Memory B cell (primary cell): ENCODE data around the gene RPS29.
"Not testable (repeated sequence)": the region's sequence is repeated elsewhere in the genome, so short reads cannot be mapped to it uniquely, and the experiment has no call there.

Source experiments
- ATAC-seq: fragments of 150-1000 bp; cut with Tn5 transposase; 2 replicates; pipeline ENCODE4 v1.10.0; 2021; ENCODE audit warnings: low read depth, mild to moderate bottlenecking, moderate library complexity
- DNase-seq, 2 donors: peaks; one replicate each; pipeline ENCODE4 v3.0.0; 2022; ENCODE audit warnings: low spot score in 2 of 2
- H3K27ac Mint-ChIP-seq: one replicate; pipeline ENCODE4 v1.8.0; 2022; ENCODE audit warnings: mild to moderate bottlenecking, moderate library complexity, mixed read lengths
- H3K27me3 Mint-ChIP-seq: one replicate; pipeline ENCODE4 v1.8.0; 2022; ENCODE audit warnings: mixed read lengths
- H3K36me3 Mint-ChIP-seq: one replicate; pipeline ENCODE4 v1.8.0; 2022; ENCODE audit warnings: mild to moderate bottlenecking, mixed read lengths
- H3K4me1 Mint-ChIP-seq: one replicate; pipeline ENCODE4 v1.8.0; 2022; ENCODE audit warnings: mixed read lengths
- H3K4me3 Mint-ChIP-seq: one replicate; pipeline ENCODE4 v1.8.0; 2022; ENCODE audit warnings: mild to moderate bottlenecking, moderate library complexity, mixed read lengths
- H3K9me3 Mint-ChIP-seq: one replicate; pipeline ENCODE4 v1.8.0; 2022; ENCODE audit warnings: mixed read lengths

RPS29 gene

DNA sequence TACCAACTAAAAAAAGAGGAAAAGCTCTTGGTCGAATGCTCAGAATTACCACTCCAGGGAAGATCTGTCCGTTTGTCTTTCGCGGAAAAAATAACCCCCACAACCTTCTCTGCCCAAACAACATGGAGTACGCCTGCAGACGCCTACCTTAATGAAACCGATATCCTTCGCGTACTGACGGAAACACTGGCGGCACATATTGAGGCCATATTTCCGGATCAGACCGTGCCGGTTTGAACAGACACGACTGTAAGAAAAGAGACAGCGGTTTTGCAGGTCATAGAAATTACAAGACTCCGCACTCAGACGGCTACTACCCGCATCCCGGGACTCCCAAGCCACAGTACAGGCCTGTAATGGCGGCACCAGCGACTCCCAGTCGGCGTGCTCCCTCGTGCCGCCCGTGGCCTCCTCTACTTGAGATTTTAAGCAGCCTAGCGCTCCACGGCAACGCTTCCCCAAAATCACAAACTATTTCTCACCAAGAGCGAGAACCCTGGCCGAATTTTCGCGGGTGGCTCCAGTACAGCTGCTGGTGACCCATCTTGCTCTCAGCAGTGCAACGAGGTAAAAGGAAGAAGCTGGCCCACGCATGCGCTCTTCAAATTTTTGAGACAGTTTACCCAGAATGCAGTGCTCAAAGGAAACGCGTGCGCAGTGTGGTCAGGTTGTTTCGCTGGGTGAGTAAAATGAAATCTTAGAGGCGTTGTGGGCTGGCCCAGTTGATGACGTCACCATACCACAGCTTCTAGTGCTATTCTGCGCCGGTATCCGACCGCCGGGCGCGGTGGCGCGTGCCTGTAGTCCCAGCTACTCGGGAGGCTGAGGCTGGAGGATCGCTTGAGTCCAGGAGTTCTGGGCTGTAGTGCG is at the start of gene RPS29:
Gene RPS29 (minus strand): TSS at position 578 of the 870 bp plus-strand sequence. CDS start 34 bp downstream, at position 544.
- DNase-seq: peak; percentile 90 to 98
- peak within 1 kb of the TSS; percentile 99 for H3K27ac Mint-ChIP-seq

DNA sequence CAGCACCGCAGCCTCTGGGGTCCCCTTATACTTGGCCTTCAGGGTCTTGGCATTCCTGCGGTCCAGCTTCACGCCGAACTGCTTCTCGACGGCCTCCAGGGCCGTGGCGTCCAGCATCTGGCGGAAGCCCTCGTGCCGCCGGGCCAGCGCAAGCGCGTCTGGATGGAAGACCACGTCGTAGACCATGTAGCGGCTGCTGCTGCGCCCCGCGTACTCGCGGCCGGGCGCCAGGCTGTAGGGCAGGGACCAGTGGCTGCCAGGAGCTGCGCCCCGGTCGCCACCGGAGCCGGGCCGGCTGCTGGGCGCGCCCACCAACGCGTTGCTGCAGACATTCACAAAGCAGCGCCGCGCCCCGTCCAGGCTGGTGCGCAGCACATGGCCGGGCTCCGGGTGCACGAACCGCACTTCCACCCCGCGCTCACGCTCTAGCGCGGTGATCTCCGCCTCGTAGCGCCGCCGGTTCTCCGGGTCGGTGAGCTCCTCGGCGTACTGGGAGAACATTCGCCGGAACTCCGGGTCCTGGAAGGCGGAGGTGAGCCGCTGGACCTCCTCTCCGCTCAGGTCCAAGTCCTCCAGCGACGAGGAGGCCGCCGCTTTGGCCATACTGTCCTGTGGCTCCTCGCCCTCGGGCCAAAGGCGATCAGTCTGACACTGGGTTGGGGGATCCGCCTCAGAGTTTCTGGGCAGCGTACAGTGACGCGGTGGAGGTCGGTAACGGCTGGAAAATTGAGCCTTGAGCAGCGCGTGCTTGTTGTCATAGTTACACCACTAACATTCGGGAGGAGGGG is 48.6 kb upstream of the RPS29 start, which contains the start of gene DNAAF2:
Gene DNAAF2 (minus strand): TSS at position 698 of the 788 bp plus-strand sequence. CDS start 95 bp downstream, at position 603.
- DNase-seq (peak; percentile 72 to 80), ATAC-seq (peak; percentile 47)
- H3K4me1 Mint-ChIP-seq: peaks cover 28% of the 10 kb centered on the region

More for the DNA sequence above, at the start of gene RPS29:
- Mint-ChIP-seq H3K9me3 (no peaks in the 10 kb centered on the region), H3K4me1 (peaks cover 28% of the 10 kb centered on the region), H3K36me3 (peaks cover 11% of the 10 kb centered on the region), H3K4me3 (peak within 1 kb of the TSS; percentile 98), H3K27me3 (no peaks in the 10 kb centered on the region)
- peak; percentile 87 for ATAC-seq

DNA sequence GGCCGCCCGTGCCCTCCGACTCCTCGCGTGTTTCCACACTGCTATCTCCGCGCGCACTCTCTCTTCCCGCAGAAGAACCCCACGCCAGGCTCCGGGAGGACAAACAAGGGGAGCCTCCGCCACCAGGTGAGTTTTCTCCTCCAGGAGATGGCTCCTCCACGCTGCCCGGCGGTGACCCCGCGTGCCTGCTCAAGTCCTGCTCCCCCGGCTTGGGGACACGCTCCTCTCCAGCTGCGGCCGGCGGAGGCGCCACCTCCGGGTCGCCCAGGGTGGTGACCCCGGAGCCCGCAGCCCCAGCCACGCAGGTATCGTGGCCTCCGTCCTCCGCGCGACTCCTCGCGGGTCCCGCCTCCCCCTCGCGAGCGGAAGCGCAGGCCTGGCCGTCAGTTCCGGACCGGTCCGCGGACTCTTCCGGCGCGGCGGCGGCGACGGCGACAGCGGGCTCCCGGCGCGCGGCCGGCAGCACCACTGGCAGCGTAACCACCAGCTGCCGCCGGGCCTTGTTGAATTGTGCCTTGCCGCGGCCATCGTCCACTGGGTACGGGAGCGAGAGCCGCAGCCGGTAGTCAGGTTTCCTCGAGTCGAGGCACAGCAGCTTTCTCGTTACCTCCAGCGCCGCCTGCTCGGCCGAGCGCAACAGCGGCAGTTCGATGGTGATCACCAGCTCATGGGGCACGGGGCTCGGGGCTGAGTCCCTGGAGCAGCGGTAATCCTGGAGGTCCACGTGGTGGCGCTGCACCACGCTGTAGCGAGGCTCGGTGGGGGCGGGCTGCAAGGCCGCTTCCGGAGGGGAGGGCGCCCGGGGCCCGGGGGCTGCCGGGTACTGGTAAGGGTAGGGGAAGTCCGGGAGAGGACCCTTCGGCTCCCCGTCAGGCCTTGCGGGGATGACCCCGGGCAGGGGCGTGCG is 47.7 kb upstream of the RPS29 start:
- peaks cover 28% of the 10 kb centered on the region for H3K4me1 Mint-ChIP-seq
- H3K9me3 Mint-ChIP-seq: no peaks in the 10 kb centered on the region
- peak overlapping the region; percentile 95 for H3K4me3 Mint-ChIP-seq
- H3K27me3 Mint-ChIP-seq: no peaks in the 10 kb centered on the region
- H3K36me3 Mint-ChIP-seq: peaks cover 12% of the 10 kb centered on the region
- peak; percentile 74 for ATAC-seq
- peak overlapping the region; percentile 98 for H3K27ac Mint-ChIP-seq
- DNase-seq: peak; percentile 91 to 94

More for the DNA sequence above, 48.6 kb upstream of the RPS29 start, which contains the start of gene DNAAF2:
- H3K9me3 Mint-ChIP-seq: no peaks in the 10 kb centered on the region
- H3K27ac Mint-ChIP-seq: peak within 1 kb of the TSS; percentile 98
- H3K27me3 Mint-ChIP-seq: no peaks in the 10 kb centered on the region
- H3K36me3 Mint-ChIP-seq: peaks cover 13% of the 10 kb centered on the region
- peak within 1 kb of the TSS; percentile 95 for H3K4me3 Mint-ChIP-seq

DNA sequence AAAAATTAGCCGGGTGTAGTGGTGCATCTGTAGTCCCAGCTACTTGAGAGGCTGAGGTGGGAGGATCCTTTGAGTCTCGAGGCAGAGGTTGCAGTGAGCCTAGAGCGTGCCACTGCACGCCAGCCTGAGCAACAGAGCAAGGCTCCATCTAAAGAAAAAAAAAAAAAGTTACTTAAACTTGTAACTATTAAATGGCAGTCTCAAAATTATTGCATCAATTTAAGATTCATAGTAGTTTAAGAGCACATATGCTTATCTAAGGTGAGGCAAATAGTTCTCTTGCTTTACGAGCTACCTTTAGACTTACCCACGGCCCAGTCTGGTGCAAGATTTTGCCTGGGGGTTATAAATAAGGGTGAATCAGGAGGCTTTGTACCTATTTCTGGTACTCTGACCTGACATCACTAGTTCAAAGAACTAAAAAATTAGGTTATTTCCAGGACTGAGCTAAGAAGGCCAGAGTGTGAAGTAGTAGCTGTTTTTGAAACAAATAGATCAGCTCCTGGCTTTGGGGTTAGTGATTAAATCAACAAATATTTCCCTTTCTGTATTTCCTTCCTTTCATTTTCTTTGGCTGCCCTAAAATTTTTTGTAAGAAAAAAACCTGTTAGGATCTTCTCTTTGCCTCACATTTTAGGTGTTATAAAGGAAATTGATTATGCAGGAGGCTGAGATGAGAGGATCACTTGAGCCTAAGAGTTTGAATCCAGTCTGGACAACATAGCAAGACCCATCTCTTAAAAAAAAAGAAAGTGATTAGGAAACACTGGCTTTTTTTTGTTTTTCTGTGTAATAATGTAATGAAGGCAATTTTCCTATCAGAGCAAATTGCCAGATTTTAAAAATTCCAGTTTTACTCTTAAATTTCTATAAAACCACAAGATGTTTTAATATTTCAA is 38.0 kb upstream of the RPS29 start:
- peak overlapping the region; percentile 73 for H3K27ac Mint-ChIP-seq
- peaks cover 10% of the 10 kb centered on the region for H3K4me1 Mint-ChIP-seq
- no peaks in the 10 kb centered on the region for H3K27me3 Mint-ChIP-seq
- DNase-seq (no peak), ATAC-seq (no peak)
- H3K9me3 Mint-ChIP-seq: no peaks in the 10 kb centered on the region
- H3K36me3 Mint-ChIP-seq: peaks cover 4% of the 10 kb centered on the region
- H3K4me3 Mint-ChIP-seq: peak overlapping the region; percentile 51

DNA sequence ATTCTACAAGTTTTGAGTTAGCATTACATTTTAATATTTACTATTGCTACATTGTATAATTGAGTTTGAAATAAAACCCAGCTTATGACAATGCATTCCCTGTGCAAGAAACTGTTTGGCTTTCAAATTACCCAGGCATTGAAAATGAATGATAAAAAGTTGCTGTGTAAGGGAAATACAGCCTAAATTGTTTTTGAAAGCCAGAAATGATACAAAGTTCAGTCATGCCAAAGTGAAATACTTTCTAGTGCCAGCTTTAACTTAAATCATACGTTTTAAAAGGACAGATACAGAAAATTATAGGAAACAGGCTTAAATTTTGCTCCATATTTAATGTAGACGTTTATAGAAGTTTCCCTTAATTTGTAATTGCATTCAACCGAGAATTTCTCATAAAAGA is 37.2 kb upstream of the RPS29 start:
- H3K27me3 Mint-ChIP-seq: no peaks in the 10 kb centered on the region
- no peak for ATAC-seq
- H3K9me3 Mint-ChIP-seq: no peaks in the 10 kb centered on the region
- no peak for DNase-seq
- peak overlapping the region; percentile 73 for H3K27ac Mint-ChIP-seq
- peak overlapping the region; percentile 51 for H3K4me3 Mint-ChIP-seq
- peaks cover 8% of the 10 kb centered on the region for H3K36me3 Mint-ChIP-seq
- H3K4me1 Mint-ChIP-seq: peaks cover 15% of the 10 kb centered on the region

DNA sequence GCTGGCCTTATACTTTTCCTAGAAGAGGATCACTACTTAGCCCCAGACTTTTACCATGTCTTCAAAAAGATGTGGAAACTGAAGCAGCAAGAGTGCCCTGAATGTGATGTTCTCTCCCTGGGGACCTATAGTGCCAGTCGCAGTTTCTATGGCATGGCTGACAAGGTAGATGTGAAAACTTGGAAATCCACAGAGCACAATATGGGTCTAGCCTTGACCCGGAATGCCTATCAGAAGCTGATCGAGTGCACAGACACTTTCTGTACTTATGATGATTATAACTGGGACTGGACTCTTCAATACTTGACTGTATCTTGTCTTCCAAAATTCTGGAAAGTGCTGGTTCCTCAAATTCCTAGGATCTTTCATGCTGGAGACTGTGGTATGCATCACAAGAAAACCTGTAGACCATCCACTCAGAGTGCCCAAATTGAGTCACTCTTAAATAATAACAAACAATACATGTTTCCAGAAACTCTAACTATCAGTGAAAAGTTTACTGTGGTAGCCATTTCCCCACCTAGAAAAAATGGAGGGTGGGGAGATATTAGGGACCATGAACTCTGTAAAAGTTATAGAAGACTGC is 35.9 kb upstream of the RPS29 start:
- no peaks in the 10 kb centered on the region for H3K27me3 Mint-ChIP-seq
- H3K36me3 Mint-ChIP-seq: peaks cover 14% of the 10 kb centered on the region
- peaks cover 22% of the 10 kb centered on the region for H3K4me1 Mint-ChIP-seq
- ATAC-seq (no peak), DNase-seq (no peak)
- peak overlapping the region; percentile 96 for H3K27ac Mint-ChIP-seq
- H3K4me3 Mint-ChIP-seq: peak overlapping the region; percentile 91
- no peaks in the 10 kb centered on the region for H3K9me3 Mint-ChIP-seq

DNA sequence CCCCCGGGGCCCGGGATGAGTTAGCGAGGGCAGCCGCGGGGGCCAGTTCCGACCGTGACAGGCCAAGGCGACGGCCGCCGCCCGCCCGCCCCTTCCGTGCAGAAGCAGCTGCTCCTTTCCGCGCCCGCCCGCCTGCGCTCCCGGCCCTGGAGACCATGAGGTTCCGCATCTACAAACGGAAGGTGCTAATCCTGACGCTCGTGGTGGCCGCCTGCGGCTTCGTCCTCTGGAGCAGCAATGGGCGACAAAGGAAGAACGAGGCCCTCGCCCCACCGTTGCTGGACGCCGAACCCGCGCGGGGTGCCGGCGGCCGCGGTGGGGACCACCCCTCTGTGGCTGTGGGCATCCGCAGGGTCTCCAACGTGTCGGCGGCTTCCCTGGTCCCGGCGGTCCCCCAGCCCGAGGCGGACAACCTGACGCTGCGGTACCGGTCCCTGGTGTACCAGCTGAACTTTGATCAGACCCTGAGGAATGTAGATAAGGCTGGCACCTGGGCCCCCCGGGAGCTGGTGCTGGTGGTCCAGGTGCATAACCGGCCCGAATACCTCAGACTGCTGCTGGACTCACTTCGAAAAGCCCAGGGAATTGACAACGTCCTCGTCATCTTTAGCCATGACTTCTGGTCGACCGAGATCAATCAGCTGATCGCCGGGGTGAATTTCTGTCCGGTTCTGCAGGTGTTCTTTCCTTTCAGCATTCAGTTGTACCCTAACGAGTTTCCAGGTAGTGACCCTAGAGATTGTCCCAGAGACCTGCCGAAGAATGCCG is 35.1 kb upstream of the RPS29 start:
- Mint-ChIP-seq H3K27me3 (no peaks in the 10 kb centered on the region), H3K4me3 (peak overlapping the region; percentile 91), H3K9me3 (no peaks in the 10 kb centered on the region), H3K4me1 (peaks cover 22% of the 10 kb centered on the region), H3K36me3 (peaks cover 12% of the 10 kb centered on the region), H3K27ac (peak overlapping the region; percentile 96)
- ATAC-seq (peak; percentile 30), DNase-seq (no peak)

DNA sequence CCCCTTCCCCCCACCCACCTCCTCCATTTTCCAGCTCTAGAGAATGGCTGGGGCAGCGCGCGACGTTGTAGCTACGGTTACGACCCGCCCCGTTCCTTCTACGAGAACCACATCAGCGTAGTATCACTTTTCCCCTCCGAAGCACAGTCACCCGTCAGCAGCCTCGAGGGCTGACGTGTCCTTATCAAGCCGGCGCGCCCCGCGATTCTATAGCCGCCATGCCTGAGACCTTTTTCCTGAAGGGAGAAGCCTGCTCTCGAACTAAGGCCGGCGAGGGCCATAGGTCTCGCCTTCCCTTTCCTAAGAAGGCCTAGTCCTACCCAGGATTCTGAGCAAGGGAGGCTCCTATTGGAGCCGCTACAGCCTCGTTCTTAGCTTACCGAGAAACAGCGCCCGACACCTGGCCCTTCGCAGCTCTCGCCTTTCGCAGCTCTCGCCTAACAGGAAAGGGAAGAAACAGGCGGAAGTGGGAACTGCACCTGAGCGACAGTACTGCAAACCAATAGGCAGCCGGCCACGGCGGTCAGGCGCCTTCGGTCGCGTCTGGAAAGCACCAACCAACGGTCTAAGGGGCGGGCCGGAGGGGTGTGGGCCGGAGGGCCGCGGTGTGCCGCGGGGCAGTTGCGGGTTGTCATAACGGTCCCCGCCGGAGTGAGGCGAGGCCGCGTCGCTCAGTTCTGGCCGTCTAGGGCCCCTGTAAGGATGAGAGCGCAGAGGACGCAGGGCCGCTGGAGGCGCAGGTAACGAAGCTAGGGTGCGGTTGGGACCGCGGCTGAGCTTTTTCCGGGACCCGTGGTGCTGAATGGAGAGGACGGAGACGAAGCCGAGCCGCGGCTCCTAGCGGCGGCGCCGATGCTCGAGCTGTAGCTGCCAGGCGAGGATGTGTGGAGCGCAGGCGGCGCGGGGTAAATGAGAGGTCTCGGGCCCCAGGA is 34.3 kb upstream of the RPS29 start, which contains the start of the genes MGAT2 and RPL36AL:
Gene MGAT2 (plus strand): TSS at position 618 of the 932 bp plus-strand sequence. CDS start 470 bp downstream, outside the sequence.
Gene RPL36AL (minus strand): TSS at position 445 of the 932 bp plus-strand sequence. CDS start 1,522 bp downstream, outside the sequence.
- H3K4me1 Mint-ChIP-seq: peaks cover 22% of the 10 kb centered on the region
- peak within 1 kb of the TSS; percentile 96 for H3K27ac Mint-ChIP-seq
- peak; percentile 90 to 92 for DNase-seq
- H3K9me3 Mint-ChIP-seq: no peaks in the 10 kb centered on the region
- no peaks in the 10 kb centered on the region for H3K27me3 Mint-ChIP-seq
- peaks cover 12% of the 10 kb centered on the region for H3K36me3 Mint-ChIP-seq
- peak within 1 kb of the TSS; percentile 91 for H3K4me3 Mint-ChIP-seq
- peak; percentile 84 for ATAC-seq

DNA sequence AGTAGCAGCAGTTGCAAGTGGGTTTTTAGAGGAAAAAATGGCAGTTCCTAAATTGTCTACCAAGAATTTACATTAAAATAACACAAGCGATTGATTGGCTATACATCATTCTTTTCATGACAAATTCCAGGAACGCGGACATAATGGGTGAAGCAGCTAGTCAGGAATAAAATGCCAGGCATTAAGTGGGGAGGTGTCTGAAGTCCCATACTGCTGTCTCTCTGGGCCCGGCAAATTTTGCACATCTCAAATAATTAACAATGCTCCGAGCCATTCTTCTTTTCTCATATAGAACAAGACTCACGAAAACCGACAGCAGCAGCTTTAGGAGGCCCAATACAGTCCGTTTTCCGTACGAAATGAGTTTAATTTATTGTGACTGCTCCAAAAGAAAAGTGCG is 33.5 kb upstream of the RPS29 start:
- Mint-ChIP-seq H3K9me3 (no peaks in the 10 kb centered on the region), H3K36me3 (peaks cover 12% of the 10 kb centered on the region), H3K4me1 (peaks cover 22% of the 10 kb centered on the region), H3K4me3 (peak overlapping the region; percentile 91), H3K27ac (peak overlapping the region; percentile 96), H3K27me3 (no peaks in the 10 kb centered on the region)
- ATAC-seq: no peak
- no peak for DNase-seq

DNA sequence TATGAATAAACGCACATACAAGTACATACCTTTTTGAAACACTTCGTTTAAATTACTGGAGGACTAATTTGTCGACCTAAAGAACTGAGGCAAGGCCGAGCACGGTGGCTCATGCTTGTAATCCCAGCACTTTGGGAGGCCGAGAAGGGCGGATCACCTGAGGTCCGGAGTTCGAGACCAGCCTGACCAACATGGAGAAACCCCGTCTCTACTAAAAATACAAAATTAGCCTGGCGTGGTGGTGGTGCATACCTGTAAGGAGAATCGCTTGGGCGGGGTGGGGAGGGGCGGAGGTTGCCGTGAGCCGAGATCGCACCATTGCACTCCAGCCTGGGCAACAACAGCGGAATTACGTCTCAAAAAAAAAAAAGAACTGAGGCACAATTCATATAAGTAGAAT is 33.1 kb upstream of the RPS29 start:
- ATAC-seq, H3K9me3 Mint-ChIP-seq, DNase-seq, H3K27me3 Mint-ChIP-seq: not testable (repeated sequence)
- Mint-ChIP-seq H3K4me3 (peak overlapping the region; percentile 91), H3K27ac (peak overlapping the region; percentile 96), H3K36me3 (peaks cover 14% of the 10 kb centered on the region), H3K4me1 (peaks cover 22% of the 10 kb centered on the region)
